GM12872 (cell line): ENCODE data around the gene TMEM150B.

Experiments
- CTCF ChIP-seq: IDR thresholded peaks from 3 replicates; pipeline ENCODE4 v1.5.1; 2011; ENCODE audit warnings: low read depth, mild to moderate bottlenecking, low read length, moderate library complexity; ENCODE audit not compliant: insufficient read depth

Gene TMEM150B

GRCh38 chr19:55300886-55301458 lies 24.2 kb downstream of the TMEM150B start:
- no peak for TF ChIP-seq CTCF

GRCh38 chr19:55299991-55300390 lies 25.1 kb downstream of the TMEM150B start:
- no peak for TF ChIP-seq CTCF

DNA sequence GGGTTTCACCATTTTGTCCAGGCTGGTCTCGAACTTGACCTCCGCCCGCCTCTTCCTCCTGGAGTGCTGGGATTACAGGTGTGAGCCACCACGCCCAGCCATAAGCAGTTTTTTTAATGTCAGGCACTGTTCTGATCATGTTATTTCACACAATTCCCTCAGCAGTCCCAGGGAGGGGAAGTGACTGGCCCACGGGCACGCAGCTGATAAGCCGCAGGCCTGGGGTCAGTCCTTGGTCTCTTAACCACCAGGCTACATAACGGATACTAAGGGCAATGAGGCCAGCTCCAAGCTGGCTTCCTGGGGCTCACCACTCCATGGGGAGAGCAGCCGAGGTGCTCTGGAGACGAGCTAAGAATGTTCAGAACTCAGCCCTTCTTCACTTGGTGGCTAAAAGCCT lies 27.9 kb downstream of the TMEM150B start:
- no peak for TF ChIP-seq CTCF

DNA sequence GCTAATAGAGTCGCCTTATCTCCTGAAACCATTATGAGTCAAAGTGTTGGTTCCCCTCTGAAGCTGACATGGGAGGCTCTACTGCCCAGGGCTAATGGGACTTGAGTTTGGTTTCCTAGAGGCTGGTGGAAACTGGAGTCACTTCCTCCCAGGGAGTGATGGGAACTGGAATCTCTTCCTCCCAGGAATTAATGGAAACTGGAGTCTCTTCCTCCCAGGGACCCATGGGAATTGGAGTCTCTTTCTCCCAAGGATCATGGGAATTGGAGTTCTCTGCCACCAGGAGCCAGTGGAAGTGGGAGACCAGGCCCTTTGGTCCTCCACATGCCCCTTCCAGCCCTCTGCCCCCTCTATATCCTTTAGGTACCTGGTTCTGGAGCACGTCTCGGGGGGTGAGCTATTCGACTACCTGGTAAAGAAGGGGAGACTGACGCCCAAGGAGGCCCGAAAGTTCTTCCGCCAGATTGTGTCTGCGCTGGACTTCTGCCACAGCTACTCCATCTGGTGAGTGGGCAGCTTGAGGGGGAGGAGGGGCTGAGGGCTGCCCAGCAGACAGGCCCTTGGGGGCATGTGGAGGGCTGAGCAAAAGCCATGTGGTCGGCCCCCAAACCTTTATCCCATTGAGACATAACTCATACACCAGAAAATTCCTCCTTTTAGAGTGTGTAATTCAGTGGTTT lies 35.9 kb downstream of the TMEM150B start:
- no peak for TF ChIP-seq CTCF

DNA sequence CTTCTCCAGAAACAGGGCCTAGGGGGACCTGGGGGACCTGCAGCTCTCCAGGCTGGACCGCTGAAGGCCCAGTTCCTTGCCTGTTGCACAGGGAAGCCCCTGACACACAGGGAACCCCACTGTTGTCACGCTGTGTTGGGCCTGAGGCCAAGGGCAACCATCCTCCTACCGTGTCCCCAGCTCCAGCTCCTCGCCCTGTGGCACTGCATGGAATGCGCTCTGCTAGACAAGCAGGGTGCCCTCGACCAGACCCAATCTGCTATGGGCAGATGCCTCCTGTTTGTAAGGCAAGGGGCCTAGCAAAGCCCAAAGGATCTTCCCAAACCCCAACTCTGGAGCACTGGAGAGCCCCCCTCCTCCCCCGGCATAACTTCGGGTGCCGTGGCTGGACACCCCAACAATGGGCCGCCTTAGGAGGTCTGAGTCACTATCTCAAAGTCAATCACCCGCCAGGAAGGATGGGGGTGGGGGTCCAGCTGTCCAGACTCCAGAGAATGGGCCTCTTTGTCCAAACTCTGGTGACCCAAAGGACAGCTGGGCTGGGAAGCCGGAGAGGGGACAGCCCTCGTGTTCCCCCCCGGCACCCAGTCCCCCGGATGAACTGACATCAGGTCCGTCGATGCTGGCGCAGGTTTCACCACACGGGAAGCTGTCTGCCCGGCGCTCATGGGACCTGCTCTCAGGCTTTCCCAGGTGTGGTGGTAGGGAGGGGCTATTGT lies 37.6 kb downstream of the TMEM150B start:
- no peak for TF ChIP-seq CTCF

DNA sequence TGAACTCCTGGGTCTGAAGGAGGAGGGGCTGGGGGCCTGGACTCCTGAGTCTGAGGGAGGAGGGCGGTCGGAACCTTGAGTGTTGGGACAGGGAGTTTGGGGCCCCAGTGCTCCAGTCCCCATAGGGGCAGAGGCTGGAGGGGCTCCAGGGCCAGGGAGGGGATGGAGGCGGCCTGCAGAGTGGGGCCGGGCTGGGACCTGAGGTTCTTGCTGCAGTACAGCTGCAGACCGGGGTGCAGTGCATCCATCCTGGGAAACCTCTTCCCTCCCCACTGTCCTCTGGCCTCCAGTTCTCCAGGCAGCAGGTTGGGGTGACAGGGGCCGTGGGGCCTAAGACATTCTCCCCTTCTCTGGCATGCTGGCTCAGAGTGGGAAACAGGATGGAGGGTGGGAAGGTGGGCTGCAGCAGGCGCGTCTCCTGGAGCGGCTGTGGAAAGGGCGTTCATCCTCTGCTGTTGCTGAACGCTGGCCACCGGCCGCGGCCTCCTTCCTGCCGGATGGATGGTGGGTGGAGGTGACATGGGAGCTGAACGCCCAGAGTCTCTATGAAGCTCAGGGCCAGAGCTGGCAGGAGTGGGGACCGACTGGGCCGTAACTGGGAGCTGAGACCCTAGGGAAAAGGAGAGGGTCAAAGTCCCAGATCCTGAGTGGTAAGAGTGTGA lies 39.8 kb downstream of the TMEM150B start:
- TF ChIP-seq CTCF: no peak

GRCh38 chr19:55284405-55285058 lies 40.6 kb downstream of the TMEM150B start:
- no peak for TF ChIP-seq CTCF
